Pancreas (tissue), 10 donors: ENCODE data around the gene MICAL3. TPM values are rescaled to one million over a fixed set of nuclear protein-coding genes. Genes with fewer than 3 reads are reported as not detected.

ENCODE experiments used
- ATAC-seq, 4 donors: fragments of 200-7000 bp; cut with Tn5 transposase; one replicate each; pipeline versions ENCODE4 v1.8.0 to v1.9.1; 2020; ENCODE audit warnings: mild to moderate bottlenecking in 4 of 4, moderate library complexity in 4 of 4
- DNase-seq, 6 donors: peaks; one replicate each; pipeline ENCODE4 v3.0.0-alpha.2; 2020
- FAIRE-seq: peaks from 2 replicates; lab custom pipeline; 2012; peaks lifted over from hg19 to GRCh38; lab: Jason Lieb, UNC
- H3K27ac ChIP-seq, 4 donors: fragments of 200-600 bp; sonication (generic); 1 replicate in 3 of 4; 2 replicates in 1 of 4; pipeline versions ENCODE4 v1.5.0 to v1.8.0; 2020
- H3K27me3 ChIP-seq, 4 donors: fragments of 200-600 bp; one replicate each; pipeline ENCODE4 v1.8.0; 2021
- H3K36me3 ChIP-seq, 3 donors: fragments of 200-600 bp; sonication (generic) in 1 of 3; one replicate each; pipeline versions ENCODE4 v1.5.0 to v1.8.0; 2020 to 2021
- H3K4me1 ChIP-seq, 3 donors: fragments of 200-600 bp; one replicate each; pipeline ENCODE4 v1.8.0; 2021
- H3K4me3 ChIP-seq, 4 donors: fragments of 200-600 bp; sonication (generic) in 2 of 4; one replicate each; pipeline versions ENCODE4 v1.5.0 to v1.8.0; 2020 to 2021
- H3K9me3 ChIP-seq, 4 donors: fragments of 200-600 bp; one replicate each; pipeline ENCODE4 v1.8.0; 2021
- CTCF ChIP-seq, 4 donors: fragments of 200-600 bp; sonication (generic) in 3 of 4; IDR thresholded peaks; one replicate each; pipeline versions ENCODE4 v1.5.0 to v1.8.0; 2021; ENCODE audit warnings: antibody characterized with exemption in 4 of 4
- WGBS, 2 donors: extraction: QIAGEN DNeasy Blood & Tissue Kit; methylation state at CpG; one replicate each; pipeline ENCODE4 v1.1.7; 2013; 5-methylcytosine and 5-hydroxymethylcytosine counted together
- intact Hi-C, 3 donors: fragments of 100-400 bp; cut with DNase I; formaldehyde crosslinking; loops; one replicate each; pipeline versions ENCODE4 v1.11.1 to v1.14.2; 2022
- polyA plus RNA-seq, 2 donors: library from polyadenylated mRNA; stranded (reverse); fragments of 200-250 nt; gene quantifications; one replicate each; pipeline ENCODE4 v1.2.3, GENCODE V29; 2013
- total RNA-seq, 6 donors: library from RNA; stranded (reverse); fragmentation: NEBNext Ultra II Directional in 4 of 6; extraction: Animal tissue kit (Norgen Biotek cat#: 25700) in 4 of 6; gene quantifications; one replicate each; pipeline versions ENCODE4 v1.2.1 to v1.2.4, GENCODE V29; 2021 to 2023
- donor health status: healthy with polysubstance abuse.
- donor health status: DM: no; HTN: no; CAD: no; lungs with moderate emphysema.
- donor health status: DM: no; HTN: no; CAD: no.
- donor health status: control.
- donor health status: control.
- donor health status: Bipolar disorder and iron deficiency.
- donor health status: DM: yes; HTN: yes; CAD: no.
- donor health status: DM: no; HTN: no; CAD: no.
- donor health status: DM: no; HTN: no; CAD: no.
- donor health status: DM: yes; HTN: yes; CAD: no.

MICAL3 gene
- total and polyA plus RNA-seq, 8 donors: 5.9 to 56.8 (median 25.5) TPM

GRCh38 chr22:17890892-17891291, 133.5 kb downstream of the MICAL3 start:
- no peak for FAIRE-seq
- WGBS, 2 donors: 78 to 85% methylated on average over 3 of the region's 3 CpGs
- no peak overlapping the region for H3K27ac ChIP-seq
- H3K9me3 ChIP-seq: no peaks in the 10 kb centered on the region
- H3K4me1 ChIP-seq: no peaks in the 10 kb centered on the region
- no peak for TF ChIP-seq CTCF (IDR thresholded peaks at IDR 0.05)
- peaks cover 0 to 38% (median 0%) of the 10 kb centered on the region in 3 donors for H3K36me3 ChIP-seq
- DNase-seq: no peak
- no peaks in the 10 kb centered on the region for H3K27me3 ChIP-seq
- intact Hi-C loops: no loop called here
- ATAC-seq: no peak
- H3K4me3 ChIP-seq: no peak overlapping the region

GRCh38 chr22:17890245-17890671, 134.1 kb downstream of the MICAL3 start:
- Histone ChIP-seq H3K27ac (no peak overlapping the region), H3K9me3 (no peaks in the 10 kb centered on the region), H3K4me3 (no peak overlapping the region), H3K27me3 (no peaks in the 10 kb centered on the region), H3K4me1 (no peaks in the 10 kb centered on the region), H3K36me3 (peaks cover 0 to 42% (median 0%) of the 10 kb centered on the region in 3 donors)
- TF ChIP-seq CTCF (IDR thresholded peaks at IDR 0.05): no peak
- peak in 3 of 4 donors; percentile 22 to 58 (median 37) for ATAC-seq
- FAIRE-seq: no peak
- intact Hi-C loops: no loop called here
- no peak for DNase-seq
- 91 to 96% methylated on average over 4 of the region's 4 CpGs for WGBS, 2 donors

- H3K27ac ChIP-seq: no peak overlapping the region
- no peaks in the 10 kb centered on the region for H3K27me3 ChIP-seq
- no peaks in the 10 kb centered on the region for H3K4me1 ChIP-seq
- 79 to 83% methylated on average over 7 of the region's 7 CpGs for WGBS, 2 donors
- no peak for DNase-seq
- intact Hi-C loops: no loop called here
- TF ChIP-seq CTCF (IDR thresholded peaks at IDR 0.05): no peak
- FAIRE-seq: no peak
- no peak overlapping the region for H3K4me3 ChIP-seq
- H3K36me3 ChIP-seq: peaks cover 0 to 34% (median 0%) of the 10 kb centered on the region in 3 donors
- no peak for ATAC-seq
- no peaks in the 10 kb centered on the region for H3K9me3 ChIP-seq
These were observed 135.5 kb downstream of the MICAL3 start for GRCh38 chr22:17888855-17889254.

GRCh38 chr22:17888439-17888838, 135.9 kb downstream of the MICAL3 start:
- FAIRE-seq: no peak
- no peak for TF ChIP-seq CTCF (IDR thresholded peaks at IDR 0.05)
- no peak overlapping the region for H3K27ac ChIP-seq
- no peak for ATAC-seq
- H3K9me3 ChIP-seq: no peaks in the 10 kb centered on the region
- no peaks in the 10 kb centered on the region for H3K27me3 ChIP-seq
- H3K4me1 ChIP-seq: no peaks in the 10 kb centered on the region
- H3K36me3 ChIP-seq: peaks cover 0 to 30% (median 0%) of the 10 kb centered on the region in 3 donors
- H3K4me3 ChIP-seq: no peak overlapping the region
- WGBS, 2 donors: 86 to 93% methylated on average over 12 of the region's 12 CpGs
- DNase-seq: no peak
- intact Hi-C loops: no loop called here

GRCh38 chr22:17884893-17885292, 139.5 kb downstream of the MICAL3 start:
- intact Hi-C loops: no loop called here
- FAIRE-seq (no peak), ATAC-seq (no peak), DNase-seq (no peak)
- WGBS, 2 donors: 90 to 94% methylated on average over 8 of the region's 8 CpGs
- Histone ChIP-seq H3K36me3 (peaks cover 0 to 26% (median 0%) of the 10 kb centered on the region in 3 donors), H3K9me3 (no peaks in the 10 kb centered on the region), H3K27me3 (no peaks in the 10 kb centered on the region), H3K4me3 (no peak overlapping the region), H3K4me1 (no peaks in the 10 kb centered on the region), H3K27ac (no peak overlapping the region)
- TF ChIP-seq CTCF (IDR thresholded peaks at IDR 0.05): no peak
